ENCODE results near the gene HNRNPU. TPM values are rescaled to one million over a fixed set of nuclear protein-coding genes. Genes with fewer than 3 reads are reported as not detected.

HNRNPU gene
- polyA plus RNA-seq, 1 of the 3 experiments (the other 2 are of a cell fraction) = 164 TPM

GRCh38 chr1:244864253-244865027 is at the start of gene HNRNPU (continued):
- TF ChIP-seq MAX (IDR thresholded peaks at IDR 0.05; ENCODE audit: low read depth) (peak; percentile 64), RAD21 (IDR thresholded peaks at IDR 0.05; ENCODE audit: low read length) (no peak), USF2 (IDR thresholded peaks at IDR 0.05; ENCODE audit: borderline replicate concordance, low read depth, low read length) (no peak), CTCF (IDR thresholded peaks at IDR 0.05) (peak; percentile 48), EZH2phosphoT487 (IDR thresholded peaks at IDR 0.05; ENCODE audit: borderline replicate concordance, low read depth) (no peak), RXRA (IDR thresholded peaks at IDR 0.05; ENCODE audit: borderline replicate concordance, low read depth) (no peak), GATA2 (CRISPR knock-in tag; IDR thresholded peaks at IDR 0.05) (no peak), EP300 (IDR thresholded peaks at IDR 0.05; ENCODE audit: borderline replicate concordance in 1 of 2, low read depth in 1 of 2, low read length in 1 of 2) (no peak), RFX5 (IDR thresholded peaks at IDR 0.05; ENCODE audit: low read length) (no peak)

GRCh38 chr1:244913806-244914205 is 49.5 kb upstream of the HNRNPU start:
- Histone ChIP-seq H2AFZ (ENCODE audit: low read depth) (no peak overlapping the region), H3K27me3 (ENCODE audit: insufficient read depth) (no peaks in the 10 kb centered on the region), H3K27ac (ENCODE audit: low read depth in 2 of 2, low read length in 1 of 2) (no peak overlapping the region), H3F3A (replicated peaks; ENCODE audit: insufficient read depth) (no peaks in the 10 kb centered on the region), H3K4me2 (no peak overlapping the region), H3K79me2 (ENCODE audit: insufficient read depth) (no peaks in the 10 kb centered on the region), H3K9me2 (no peaks in the 10 kb centered on the region), H3K4me1 (ENCODE audit: control insufficient read depth in 1 of 2, insufficient read depth in 2 of 2, low read depth in 1 of 2, low read length in 1 of 2) (no peaks in the 10 kb centered on the region; a peak in 1 of 4 replicates), H3K36me3 (replicated peaks in 1 of 2; ENCODE audit: control insufficient read depth in 1 of 2, insufficient read depth in 2 of 2, low read length in 1 of 2) (no peaks in the 10 kb centered on the region), H4K20me1 (ENCODE audit: insufficient read depth) (no peaks in the 10 kb centered on the region), H3K4me3 (ENCODE audit: low read depth in 2 of 2, low read length in 1 of 2) (no peak overlapping the region), H3K9ac (no peak overlapping the region), H3K9me3 (no peaks in the 10 kb centered on the region)
- 96% methylated on average over 15 of the region's 15 CpGs for WGBS (ENCODE audit: low lambda C conversion rate)
- TF ChIP-seq PBX3 (IDR thresholded peaks at IDR 0.05) = no peak
- no peak for TF ChIP-seq REST (IDR thresholded peaks at IDR 0.05; ENCODE audit: low read depth, low read length)
- TF ChIP-seq FOXM1 (IDR thresholded peaks at IDR 0.05; ENCODE audit: low read depth) = no peak
- TF ChIP-seq RAD21 (IDR thresholded peaks at IDR 0.05; ENCODE audit: low read length) = no peak
- TF ChIP-seq GABPA (IDR thresholded peaks at IDR 0.05; ENCODE audit: low read depth) = no peak
- no peak for TF ChIP-seq NRF1 (IDR thresholded peaks at IDR 0.05; ENCODE audit: low read depth, low read length)
- no peak for TF ChIP-seq SMC3 (IDR thresholded peaks at IDR 0.05; ENCODE audit: low read depth, low read length)
- no peak for TF ChIP-seq POLR2AphosphoS5 (IDR thresholded peaks at IDR 0.05; ENCODE audit: low read depth, low read length)
- TF ChIP-seq SIN3A (IDR thresholded peaks at IDR 0.05; ENCODE audit: borderline replicate concordance, low read depth, low read length) = no peak
- TF ChIP-seq JUND (IDR thresholded peaks at IDR 0.05) = no peak
- TF ChIP-seq MEF2A (IDR thresholded peaks at IDR 0.05; ENCODE audit: borderline replicate concordance, low read depth) = no peak
- TF ChIP-seq NFIC (IDR thresholded peaks at IDR 0.05; ENCODE audit: borderline replicate concordance) = no peak
- TF ChIP-seq TEAD4 (IDR thresholded peaks at IDR 0.05; ENCODE audit: borderline replicate concordance, insufficient read depth) = no peak
- TF ChIP-seq TAF1 (IDR thresholded peaks at IDR 0.05; ENCODE audit: borderline replicate concordance, low read depth, low read length) = no peak
- ChIA-PET CTCF (no interaction called here), POLR2A (no interaction called here)
- DNase-seq = no peak

Data from SK-N-SH (cell line).